A673 (cell line): ENCODE measurements around the gene PSTPIP1. TPM values are rescaled to one million over a fixed set of nuclear protein-coding genes. Genes with fewer than 3 reads are reported as not detected.

Experiments used
- BruUV-seq: library from RNA; stranded (reverse); fragments of 400-500 nt; replicated peaks from 2 replicates; lab custom pipeline; 2021; lab: Mats Ljungman, UMichigan
- CTCF ChIA-PET: fragments of 300-600 bp; sonication (Branson Sonifier 250); formaldehyde crosslinking; loops from one replicate; lab custom pipeline; 2022; ENCODE audit warnings: antibody characterized with exemption; lab: Charles Lee
- POLR2A ChIA-PET: fragments of 300-600 bp; sonication (Branson Sonifier 250); formaldehyde crosslinking; loops from one replicate; lab custom pipeline; 2022; ENCODE audit warnings: antibody characterized with exemption; ENCODE audit not compliant: low non-redundant PET; lab: Charles Lee
- DNase-seq: peaks from one replicate; pipeline ENCODE4 v3.0.0-alpha.2; 2015; ENCODE audit warnings: low spot score
- H3K27ac ChIP-seq: fragments of 200-600 bp; sonication (generic); 2 replicates; pipeline ENCODE4 v1.5.1; 2016; ENCODE audit warnings: mixed run types, low read depth, mild to moderate bottlenecking, mixed read lengths, antibody characterized with exemption, low read length; ENCODE audit not compliant: poor library complexity, severe bottlenecking
- H3K27me3 ChIP-seq: fragments of 200-600 bp; sonication (generic); replicated peaks from 2 replicates; pipeline ENCODE4 v1.6.1; 2017; ENCODE audit warnings: mixed run types, low read depth, mild to moderate bottlenecking, mixed read lengths, antibody characterized with exemption, low read length; ENCODE audit not compliant: insufficient read depth, poor library complexity
- H3K36me3 ChIP-seq: fragments of 200-600 bp; sonication (generic); 2 replicates; pipeline ENCODE4 v1.6.1; 2016; ENCODE audit warnings: mixed run types, mild to moderate bottlenecking, mixed read lengths, antibody characterized with exemption, low read length; ENCODE audit not compliant: insufficient read depth, poor library complexity, severe bottlenecking
- H3K4me1 ChIP-seq: fragments of 200-600 bp; sonication (generic); 2 replicates; pipeline ENCODE4 v1.6.1; 2017; ENCODE audit warnings: mixed run types, mild to moderate bottlenecking, mixed read lengths, antibody characterized with exemption, low read length; ENCODE audit not compliant: insufficient read depth, poor library complexity, severe bottlenecking
- H3K4me3 ChIP-seq: fragments of 200-600 bp; sonication (generic); 2 replicates; pipeline ENCODE4 v1.5.1; 2016; ENCODE audit warnings: low read depth, mixed run types, mild to moderate bottlenecking, mixed read lengths, low read length; ENCODE audit not compliant: poor library complexity, severe bottlenecking
- H3K9me3 ChIP-seq: fragments of 200-600 bp; sonication (generic); 2 replicates; pipeline ENCODE4 v1.6.1; 2016; ENCODE audit warnings: mixed run types, low read depth, mild to moderate bottlenecking, mixed read lengths, antibody characterized with exemption, low read length; ENCODE audit not compliant: poor library complexity, severe bottlenecking
- EZH2 ChIP-seq: fragments of 200-600 bp; sonication (generic); IDR thresholded peaks from 2 replicates; pipeline ENCODE4 v1.6.1; 2017; ENCODE audit warnings: borderline replicate concordance, low read depth, mild to moderate bottlenecking, mixed read lengths, antibody characterized with exemption, low read length; ENCODE audit not compliant: poor library complexity, severe bottlenecking
- intact Hi-C: fragments of 100-400 bp; cut with micrococcal nuclease; formaldehyde crosslinking; loops from one replicate; pipeline ENCODE4 v1.10.0; 2022; ENCODE audit not compliant: unreplicated experiment
- total RNA-seq: library from RNA; stranded (reverse); gene quantifications from 2 replicates; pipeline ENCODE4 v1.2.3, GENCODE V29; 2021
- TF ChIP-seq, protein P1 (sequence below): fragments of 300-800, 200-600 bp; sonication (generic); conservative IDR thresholded peaks from 2 replicates; pipeline ENCODE4 v1.5.1; 2017; ENCODE audit warnings: low read depth, mild to moderate bottlenecking, antibody characterized with exemption, low read length, moderate library complexity, mixed read lengths

PSTPIP1 gene
- total RNA-seq, 1 experiment from 2014 or later: not detected

- BruUV-seq: no TSS peak
- no peak for TF ChIP-seq EZH2
- TF ChIP-seq, protein P1, sequence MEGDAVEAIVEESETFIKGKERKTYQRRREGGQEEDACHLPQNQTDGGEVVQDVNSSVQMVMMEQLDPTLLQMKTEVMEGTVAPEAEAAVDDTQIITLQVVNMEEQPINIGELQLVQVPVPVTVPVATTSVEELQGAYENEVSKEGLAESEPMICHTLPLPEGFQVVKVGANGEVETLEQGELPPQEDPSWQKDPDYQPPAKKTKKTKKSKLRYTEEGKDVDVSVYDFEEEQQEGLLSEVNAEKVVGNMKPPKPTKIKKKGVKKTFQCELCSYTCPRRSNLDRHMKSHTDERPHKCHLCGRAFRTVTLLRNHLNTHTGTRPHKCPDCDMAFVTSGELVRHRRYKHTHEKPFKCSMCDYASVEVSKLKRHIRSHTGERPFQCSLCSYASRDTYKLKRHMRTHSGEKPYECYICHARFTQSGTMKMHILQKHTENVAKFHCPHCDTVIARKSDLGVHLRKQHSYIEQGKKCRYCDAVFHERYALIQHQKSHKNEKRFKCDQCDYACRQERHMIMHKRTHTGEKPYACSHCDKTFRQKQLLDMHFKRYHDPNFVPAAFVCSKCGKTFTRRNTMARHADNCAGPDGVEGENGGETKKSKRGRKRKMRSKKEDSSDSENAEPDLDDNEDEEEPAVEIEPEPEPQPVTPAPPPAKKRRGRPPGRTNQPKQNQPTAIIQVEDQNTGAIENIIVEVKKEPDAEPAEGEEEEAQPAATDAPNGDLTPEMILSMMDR: no peak
- H3K27me3 ChIP-seq: no peaks in the 10 kb centered on the region
- H3K36me3 ChIP-seq: no peaks in the 10 kb centered on the region
- DNase-seq: no peak
- H3K9me3 ChIP-seq: no peaks in the 10 kb centered on the region
- ChIA-PET POLR2A (no interaction called here), CTCF (no interaction called here)
- no peak overlapping the region for H3K27ac ChIP-seq
- intact Hi-C loops: no loop called here
- H3K4me1 ChIP-seq: peaks cover 56% of the 10 kb centered on the region
- H3K4me3 ChIP-seq: no peak overlapping the region
These were observed 64.9 kb downstream of the PSTPIP1 start for GRCh38 chr15:77059786-77060361.

- Histone ChIP-seq H3K4me3 (no peak overlapping the region), H3K27ac (peak overlapping the region; percentile 38), H3K36me3 (no peaks in the 10 kb centered on the region), H3K4me1 (peaks cover 61% of the 10 kb centered on the region), H3K9me3 (no peaks in the 10 kb centered on the region), H3K27me3 (no peaks in the 10 kb centered on the region)
- TF ChIP-seq, protein P1: no peak
- no peak for TF ChIP-seq EZH2
- BruUV-seq: no TSS peak
- CTCF ChIA-PET: interaction anchor here (0.6 kb wide), 1 partner anchor 1139 kb away, joined by 3 read pairs; no protein-coding TSS in a partner anchor
- intact Hi-C loops: no loop called here
- POLR2A ChIA-PET: no interaction called here
- no peak for DNase-seq
These were observed 65.6 kb downstream of the PSTPIP1 start for GRCh38 chr15:77060546-77060945.

DNA sequence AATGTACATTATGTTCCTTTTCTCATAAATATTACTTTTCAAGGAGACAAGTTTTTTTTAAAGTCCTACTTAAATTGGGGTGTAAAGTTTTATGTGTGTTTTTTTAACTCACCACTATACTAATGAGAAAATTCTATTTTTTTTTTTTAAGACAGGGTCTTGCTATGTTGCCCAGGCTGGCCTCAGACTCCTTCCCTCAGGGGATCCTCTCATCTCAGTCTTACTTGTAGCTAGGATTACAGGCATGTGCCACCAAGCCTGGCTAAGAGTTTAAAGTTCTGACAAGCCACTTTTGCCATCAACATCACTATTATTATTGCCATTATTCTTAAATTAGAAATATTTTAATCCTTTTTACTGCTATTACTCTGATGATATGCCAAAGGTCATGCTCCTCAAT lies 68.3 kb downstream of the PSTPIP1 start:
- peaks cover 62% of the 10 kb centered on the region for H3K4me1 ChIP-seq
- no peak overlapping the region for H3K4me3 ChIP-seq
- intact Hi-C loops: no loop called here
- TF ChIP-seq, protein P1: no peak
- TF ChIP-seq EZH2: no peak
- no TSS peak for BruUV-seq
- no peak overlapping the region for H3K27ac ChIP-seq
- ChIA-PET CTCF (no interaction called here), POLR2A (no interaction called here)
- no peaks in the 10 kb centered on the region for H3K9me3 ChIP-seq
- no peaks in the 10 kb centered on the region for H3K36me3 ChIP-seq
- H3K27me3 ChIP-seq: no peaks in the 10 kb centered on the region
- no peak for DNase-seq
